Measurements from ENCODE around the gene SORBS1.

- no peak for TF ChIP-seq EZH2 (IDR thresholded peaks at IDR 0.05; ENCODE audit: borderline replicate concordance, insufficient read depth, low read depth, low read length, poor library complexity, severe bottlenecking)
- no peak for TF ChIP-seq CTCF (IDR thresholded peaks at IDR 0.05)
These were observed 163.4 kb downstream of the SORBS1 start for GRCh38 chr10:95397747-95398146.
